ENCODE measurements around the gene TMEM128.

- TF ChIP-seq POLR2A (IDR thresholded peaks at IDR 0.05; ENCODE audit: low read length) (no peak), GATA1 (IDR thresholded peaks at IDR 0.05; ENCODE audit: low read depth, low read length) (no peak)
These were observed 41.5 kb upstream of the TMEM128 start for GRCh38 chr4:4289597-4289940.

Data from erythroblast (primary cell).